Keratinocyte (primary cell): Measurements from ENCODE around the gene CATSPER4. TPM values are rescaled to one million over a fixed set of nuclear protein-coding genes. Genes with fewer than 3 reads are reported as not detected.
A peak's percentile ranks its signal among the peaks of the same experiment; 100 is the strongest.

Experiments used
- DNase-seq: peaks from one replicate; pipeline ENCODE4 v3.0.0-alpha.2; 2011; ENCODE audit warnings: low read depth, missing footprints, low spot score
- FAIRE-seq: peaks from 2 replicates; lab custom pipeline; 2011; peaks lifted over from hg19 to GRCh38; lab: Jason Lieb, UNC
- H2AFZ ChIP-seq: 2 replicates; pipeline ENCODE4 v1.6.0; 2012; ENCODE audit warnings: low read length, control low read depth, inconsistent platforms; ENCODE audit not compliant: control insufficient read depth
- H3K27ac ChIP-seq: 2 replicates; pipeline ENCODE4 v1.5.1; 2011; ENCODE audit warnings: low read length; ENCODE audit not compliant: control insufficient read depth, insufficient read depth
- H3K27me3 ChIP-seq: 3 replicates; pipeline ENCODE4 v1.6.0; 2011; ENCODE audit warnings: low read length; ENCODE audit not compliant: control insufficient read depth, insufficient read depth; ENCODE audit errors: extremely low read depth
- H3K36me3 ChIP-seq, 2 experiments: 2 replicates in 1 of 2; 3 replicates in 1 of 2; pipeline ENCODE4 v1.5.1; 2011; ENCODE audit warnings: low read length in 2 of 2, mild to moderate bottlenecking in 1 of 2; ENCODE audit not compliant: control insufficient read depth in 2 of 2, insufficient read depth in 2 of 2; ENCODE audit errors: extremely low read depth in 1 of 2
- H3K4me1 ChIP-seq: 3 replicates; pipeline ENCODE4 v1.5.1; 2011; ENCODE audit warnings: low read length; ENCODE audit not compliant: control insufficient read depth, insufficient read depth; ENCODE audit errors: extremely low read depth
- H3K4me2 ChIP-seq: 3 replicates; pipeline ENCODE4 v1.6.0; 2011; ENCODE audit warnings: low read depth, low read length; ENCODE audit not compliant: control insufficient read depth, insufficient read depth; ENCODE audit errors: extremely low read depth
- H3K4me3 ChIP-seq, 3 experiments: fragments of 200-600 bp in 1 of 3; sonication (generic) in 1 of 3; 2 replicates in 2 of 3; 3 replicates in 1 of 3; pipeline ENCODE4 v1.5.1; 2011 to 2016; ENCODE audit warnings: low read length in 3 of 3, mild to moderate bottlenecking in 3 of 3, control low read depth in 2 of 3, inconsistent platforms in 1 of 3, low read depth in 1 of 3, mixed read lengths in 1 of 3, mixed run types in 1 of 3, moderate library complexity in 1 of 3; ENCODE audit not compliant: control insufficient read depth in 2 of 3, insufficient read depth in 2 of 3; ENCODE audit errors: extremely low read depth in 1 of 3
- H3K79me2 ChIP-seq: 2 replicates; pipeline ENCODE4 v1.6.0; 2012; ENCODE audit warnings: low read length; ENCODE audit not compliant: control insufficient read depth, insufficient read depth
- H3K9ac ChIP-seq: 3 replicates; pipeline ENCODE4 v1.6.0; 2011; ENCODE audit warnings: low read length; ENCODE audit not compliant: control insufficient read depth, insufficient read depth; ENCODE audit errors: extremely low read depth
- H3K9me1 ChIP-seq: 3 replicates; pipeline ENCODE4 v1.6.0; 2011; ENCODE audit warnings: low read length; ENCODE audit not compliant: control insufficient read depth, insufficient read depth; ENCODE audit errors: extremely low read depth
- H3K9me3 ChIP-seq: 2 replicates; pipeline ENCODE4 v1.5.1; 2012; ENCODE audit warnings: low read depth, low read length; ENCODE audit not compliant: control insufficient read depth
- H4K20me1 ChIP-seq: 3 replicates; pipeline ENCODE4 v1.6.0; 2011; ENCODE audit warnings: low read length; ENCODE audit not compliant: control insufficient read depth, insufficient read depth; ENCODE audit errors: extremely low read depth
- CTCF ChIP-seq, 3 experiments: IDR thresholded peaks in 1 of 3; conservative IDR thresholded peaks in 1 of 3; optimal IDR thresholded peaks in 1 of 3; 2 replicates in 2 of 3; 3 replicates in 1 of 3; pipeline versions ENCODE3 to v1.5.1; 2011; ENCODE audit warnings: low read length in 3 of 3, mild to moderate bottlenecking in 3 of 3, moderate library complexity in 2 of 3, control low read depth in 1 of 3, inconsistent platforms in 1 of 3; ENCODE audit not compliant: insufficient read depth in 2 of 3; ENCODE audit errors: extremely low read depth in 1 of 3
- EZH2 ChIP-seq: IDR thresholded peaks from one replicate; pipeline ENCODE4 v1.6.1; 2012; ENCODE audit warnings: inconsistent platforms, mild to moderate bottlenecking, low read length, moderate library complexity
- dilution Hi-C: fragments of 300-500 bp; cut with MboI; formaldehyde crosslinking; loops from one replicate; pipeline ENCODE4 v1.7.0; 2020; ENCODE audit warnings: low sequenced_read_pairs; ENCODE audit not compliant: extremely low pct_ligation_motif_present
- polyA plus RNA-seq, 5 experiments: library from polyadenylated mRNA; depleted of rRNA in 3 of 5; stranded (reverse) in 3 of 5; stranded (forward) in 1 of 5; unstranded in 1 of 5; fragments of >200 nt; gene quantifications; 1 replicate in 1 of 5; 2 replicates in 3 of 5; 3 replicates in 1 of 5; pipeline versions ENCODE4 v1.2.1 to v1.2.3, GENCODE V29; 2011 to 2012; ENCODE audit warnings: missing spikeins in 2 of 5, low read depth in 1 of 5, low replicate concordance in 1 of 5

The CATSPER4 gene
- polyA plus RNA-seq, 1 donor (not counting 4 experiments of a cell fraction or from before 2014, with no cell fraction given): 0.04 TPM

GRCh38 chr1:26233903-26234643, 43.7 kb downstream of the CATSPER4 start, which contains the start of gene CEP85:
TSS of gene CEP85 (plus strand) at chr1:26234200. CDS start at chr1:26239784, 5,584 bp downstream.
- Histone ChIP-seq H3K9me3 (no peaks in the 10 kb centered on the region), H3K9me1 (no peaks in the 10 kb centered on the region), H3K9ac (peak within 1 kb of the TSS; percentile 87), H3K79me2 (peaks cover 48% of the 10 kb centered on the region), H4K20me1 (no peaks in the 10 kb centered on the region), H3K4me3 (peak within 1 kb of the TSS; percentile 89 to 93 (median 93)), H3K27me3 (no peaks in the 10 kb centered on the region), H3K4me1 (peaks cover 21% of the 10 kb centered on the region), H2AFZ (peak within 1 kb of the TSS; percentile 99), H3K27ac (peak within 1 kb of the TSS; percentile 82), H3K4me2 (peak within 1 kb of the TSS; percentile 90), H3K36me3 (no peaks in the 10 kb centered on the region)
- DNase-seq (peak; percentile 94), FAIRE-seq (peak; percentile 73)
- TF ChIP-seq CTCF (optimal IDR thresholded peaks at IDR 0.05 in 1 of 3, IDR thresholded peaks at IDR 0.05 in 1 of 3, conservative IDR thresholded peaks at IDR 0.05 in 1 of 3; ENCODE audit: extremely low read depth in 1 of 3, insufficient read depth in 2 of 3, low read length in 3 of 3) (peak; percentile 88 to 97 (median 92)), EZH2 (no peak)
- dilution Hi-C loops: no loop called here

GRCh38 chr1:26234644-26235370, 44.4 kb downstream of the CATSPER4 start:
- FAIRE-seq (no peak), DNase-seq (no peak)
- peaks cover 54% of the 10 kb centered on the region for H3K79me2 ChIP-seq

More at GRCh38 chr1:26234644-26235370, 44.4 kb downstream of the CATSPER4 start:
- dilution Hi-C loops: no loop called here
- H2AFZ ChIP-seq: peak overlapping the region; percentile 98
- peak overlapping the region; percentile 76 for H3K4me2 ChIP-seq
- H3K9ac ChIP-seq: peak overlapping the region; percentile 87
- H3K36me3 ChIP-seq: peaks cover 0 to 1% of the 10 kb centered on the region in 2 experiments
- H4K20me1 ChIP-seq: no peaks in the 10 kb centered on the region
- H3K4me3 ChIP-seq: peak overlapping the region; percentile 89 to 93 (median 93)
- H3K27me3 ChIP-seq: no peaks in the 10 kb centered on the region
- peaks cover 21% of the 10 kb centered on the region for H3K4me1 ChIP-seq
- H3K27ac ChIP-seq: peak overlapping the region; percentile 82
- no peaks in the 10 kb centered on the region for H3K9me1 ChIP-seq
- no peak for TF ChIP-seq EZH2
- TF ChIP-seq CTCF (optimal IDR thresholded peaks at IDR 0.05 in 1 of 3, IDR thresholded peaks at IDR 0.05 in 1 of 3, conservative IDR thresholded peaks at IDR 0.05 in 1 of 3; ENCODE audit: extremely low read depth in 1 of 3, insufficient read depth in 2 of 3, low read length in 3 of 3): peak in 1 of 3 experiments; percentile 49
- H3K9me3 ChIP-seq: no peaks in the 10 kb centered on the region
